Activated CD4-positive, alpha-beta memory T cell treated with anti-CD3 and anti-CD28 coated beads, Interleukin-2, amount 10 ng/mL, durations not matched to agents 7 days and 5 days (primary cell): ENCODE data around the gene RRAGD. TPM values are rescaled to one million over a fixed set of nuclear protein-coding genes. Genes with fewer than 3 reads are reported as not detected.

Experiments used
- CTCF ChIA-PET: fragments of 350-600 bp; sonication (Branson Sonifier 250); formaldehyde crosslinking; loops from one replicate; lab custom pipeline; 2021; ENCODE audit warnings: antibody characterized with exemption, inconsistent platforms; lab: Charles Lee
- POLR2A ChIA-PET: fragments of 350-600 bp; sonication (Branson Sonifier 250); formaldehyde crosslinking; loops from one replicate; lab custom pipeline; 2021; ENCODE audit warnings: antibody characterized with exemption; lab: Charles Lee
- DNase-seq: peaks from one replicate; pipeline ENCODE4 v3.0.0-alpha.2; 2020
- H3K27ac Mint-ChIP-seq: one replicate; pipeline ENCODE4 v1.8.0; 2021; ENCODE audit warnings: mild to moderate bottlenecking, mixed read lengths
- H3K27me3 Mint-ChIP-seq: one replicate; pipeline ENCODE4 v1.8.0; 2021; ENCODE audit warnings: mixed read lengths
- H3K36me3 Mint-ChIP-seq: one replicate; pipeline ENCODE4 v1.8.0; 2021; ENCODE audit warnings: low read depth, mixed read lengths
- H3K4me1 Mint-ChIP-seq: one replicate; pipeline ENCODE4 v1.8.0; 2021; ENCODE audit warnings: mixed read lengths
- H3K4me3 Mint-ChIP-seq: one replicate; pipeline ENCODE4 v1.8.0; 2021; ENCODE audit warnings: mild to moderate bottlenecking, mixed read lengths
- H3K9me3 Mint-ChIP-seq: one replicate; pipeline ENCODE4 v1.8.0; 2021; ENCODE audit warnings: mixed read lengths
- total RNA-seq, 2 experiments: library from RNA; stranded (reverse); gene quantifications; one replicate each; pipeline ENCODE4 v1.2.3, GENCODE V29; 2021

Gene RRAGD
- total RNA-seq, 2 experiments from 2014 or later = 11.3 to 11.6 TPM

- ChIA-PET POLR2A (no interaction called here), CTCF (no interaction called here)
- Mint-ChIP-seq H3K27me3 (no peaks in the 10 kb centered on the region), H3K9me3 (no peaks in the 10 kb centered on the region), H3K4me1 (no peaks in the 10 kb centered on the region), H3K4me3 (no peak overlapping the region), H3K36me3 (peaks cover 30% of the 10 kb centered on the region), H3K27ac (no peak overlapping the region)
- DNase-seq = no peak
Observed at GRCh38 chr6:89321131-89321970, 90.7 kb downstream of the RRAGD start.

GRCh38 chr6:89320012-89320559, 92.0 kb downstream of the RRAGD start:
- POLR2A ChIA-PET = no interaction called here
- Mint-ChIP-seq H3K9me3 (no peaks in the 10 kb centered on the region), H3K27me3 (no peaks in the 10 kb centered on the region), H3K4me1 (no peaks in the 10 kb centered on the region), H3K27ac (no peak overlapping the region), H3K36me3 (peaks cover 24% of the 10 kb centered on the region), H3K4me3 (no peak overlapping the region)
- no peak for DNase-seq
- CTCF ChIA-PET = no interaction called here

- H3K27me3 Mint-ChIP-seq = no peaks in the 10 kb centered on the region
- H3K9me3 Mint-ChIP-seq = no peaks in the 10 kb centered on the region
- no peak overlapping the region for H3K27ac Mint-ChIP-seq
- peaks cover 17% of the 10 kb centered on the region for H3K36me3 Mint-ChIP-seq
- POLR2A ChIA-PET = interaction anchor here (0.7 kb wide), 1 partner anchor 692 kb away, joined by 3 read pairs; no protein-coding TSS in a partner anchor
- no peak overlapping the region for H3K4me3 Mint-ChIP-seq
- CTCF ChIA-PET = no interaction called here
- no peaks in the 10 kb centered on the region for H3K4me1 Mint-ChIP-seq
- no peak for DNase-seq
Observed at GRCh38 chr6:89317067-89317466, 95.0 kb downstream of the RRAGD start.

GRCh38 chr6:89315249-89315885, 96.7 kb downstream of the RRAGD start, which contains the start of gene GABRR2:
TSS of gene GABRR2 (minus strand) at chr6:89315299. CDS start at chr6:89315165, 134 bp downstream.
- Mint-ChIP-seq H3K27ac (no peak within 1 kb of the TSS), H3K9me3 (no peaks in the 10 kb centered on the region), H3K4me3 (no peak within 1 kb of the TSS), H3K27me3 (peaks cover under 1% of the 10 kb centered on the region), H3K4me1 (no peaks in the 10 kb centered on the region), H3K36me3 (peaks cover 17% of the 10 kb centered on the region)
- ChIA-PET CTCF (interaction anchor here (1.5 kb wide), 1 partner anchor 57 kb away, joined by 7 read pairs; no protein-coding TSS in a partner anchor), POLR2A (no interaction called here)
- DNase-seq = no peak

GRCh38 chr6:89314692-89315091, 97.4 kb downstream of the RRAGD start:
- Mint-ChIP-seq H3K4me1 (no peaks in the 10 kb centered on the region), H3K27ac (no peak overlapping the region), H3K9me3 (no peaks in the 10 kb centered on the region), H3K36me3 (peaks cover 11% of the 10 kb centered on the region), H3K27me3 (peaks cover 4% of the 10 kb centered on the region), H3K4me3 (no peak overlapping the region)
- ChIA-PET POLR2A (no interaction called here), CTCF (interaction anchor here (1.5 kb wide), 1 partner anchor 58 kb away, joined by 7 read pairs; no protein-coding TSS in a partner anchor)
- DNase-seq = no peak

Other genes with a start within 250 kb of the RRAGD start
- not detected for gene GABRR1, start 194.9 kb downstream of the RRAGD start, total RNA-seq
- under 1 TPM; 0.70 to 0.78 TPM for gene GABRR2, start 97.0 kb downstream of the RRAGD start, total RNA-seq
- 10 to 100 TPM; 36.9 to 37.2 TPM for gene UBE2J1, start 59.6 kb downstream of the RRAGD start, total RNA-seq
- gene ANKRD6, start 20.9 kb upstream of the RRAGD start, total RNA-seq = 1 to 10 TPM; 4.2 to 4.8 TPM
- gene LYRM2, start 226.5 kb upstream of the RRAGD start, total RNA-seq = 10 to 100 TPM; 31.4 to 34.4 TPM